B cell (primary cell): ENCODE results near the gene SHB. TPM values are rescaled to one million over a fixed set of nuclear protein-coding genes. Genes with fewer than 3 reads are reported as not detected.

Source experiments
- ATAC-seq: fragments of 200-7000 bp; cut with Tn5 transposase; one replicate; pipeline ENCODE4 v1.10.0; 2021; ENCODE audit warnings: low read depth, mild to moderate bottlenecking, moderate number of reproducible peaks, moderate library complexity
- CTCF ChIA-PET: fragments of 350-600 bp; sonication (Branson Sonifier 250); formaldehyde crosslinking; loops from one replicate; lab custom pipeline; 2021; ENCODE audit warnings: antibody characterized with exemption, inconsistent platforms; lab: Charles Lee
- POLR2A ChIA-PET: fragments of 350-600 bp; sonication (Branson Sonifier 250); formaldehyde crosslinking; loops from one replicate; lab custom pipeline; 2021; ENCODE audit warnings: antibody characterized with exemption; lab: Charles Lee
- DNase-seq: peaks from one replicate; pipeline ENCODE4 v3.0.0; 2013
- H2AFZ ChIP-seq: 2 replicates; pipeline ENCODE4 v1.6.1; 2012; ENCODE audit warnings: mild to moderate bottlenecking, low read depth, low read length; ENCODE audit not compliant: insufficient read depth, poor library complexity, severe bottlenecking
- H3K27ac ChIP-seq, 2 donors: 1 replicate in 1 of 2; 2 replicates in 1 of 2; pipeline ENCODE4 v1.5.1; 2012 to 2013; ENCODE audit warnings: low read length in 2 of 2, mild to moderate bottlenecking in 2 of 2, moderate library complexity in 1 of 2
- H3K27me3 ChIP-seq, 4 experiments: fragments of 200-600 bp in 1 of 4; sonication (generic) in 1 of 4; replicated peaks in 1 of 4; 1 replicate in 2 of 4; 2 replicates in 2 of 4; pipeline versions ENCODE4 v1.6.1 to v1.7.0; 2013 to 2016; ENCODE audit warnings: low read length in 3 of 4, mild to moderate bottlenecking in 2 of 4, mixed read lengths in 1 of 4, moderate library complexity in 1 of 4; ENCODE audit not compliant: insufficient read depth in 4 of 4, control insufficient read depth in 3 of 4; ENCODE audit errors: control extremely low read depth in 1 of 4
- H3K36me3 ChIP-seq, 2 experiments: replicated peaks in 1 of 2; 1 replicate in 1 of 2; 2 replicates in 1 of 2; pipeline versions ENCODE4 v1.6.1 to v1.7.1; 2013; ENCODE audit warnings: low read length in 1 of 2; ENCODE audit not compliant: insufficient read depth in 2 of 2, control insufficient read depth in 1 of 2; ENCODE audit errors: control extremely low read depth in 1 of 2, extremely low read depth in 1 of 2
- H3K4me1 ChIP-seq, 2 donors: fragments of 200-600 bp in 1 of 2; sonication (generic) in 1 of 2; 1 replicate in 1 of 2; 2 replicates in 1 of 2; pipeline versions ENCODE4 v1.5.1 to v1.6.1; 2013 to 2017; ENCODE audit warnings: low read length in 2 of 2; ENCODE audit not compliant: control insufficient read depth in 2 of 2, insufficient read depth in 2 of 2
- H3K4me2 ChIP-seq: replicated peaks from 2 replicates; pipeline ENCODE3; 2012; ENCODE audit warnings: mild to moderate bottlenecking, low read depth, low read length; ENCODE audit not compliant: poor library complexity, severe bottlenecking
- H3K4me3 ChIP-seq, 5 experiments: fragments of 200-600 bp in 1 of 5; sonication (generic) in 1 of 5; 1 replicate in 3 of 5; 2 replicates in 2 of 5; pipeline versions ENCODE4 v1.5.1 to v1.7.0; 2011 to 2016; ENCODE audit warnings: low read length in 4 of 5, mild to moderate bottlenecking in 4 of 5, low read depth in 2 of 5, control low read depth in 1 of 5, moderate library complexity in 1 of 5; ENCODE audit not compliant: insufficient read depth in 1 of 5; ENCODE audit errors: control extremely low read depth in 1 of 5, extremely low read depth in 1 of 5
- H3K79me2 ChIP-seq: fragments of 200-600 bp; sonication (generic); one replicate; pipeline ENCODE4 v1.6.0; 2016; ENCODE audit warnings: low read length; ENCODE audit not compliant: control insufficient read depth, insufficient read depth
- H3K9ac ChIP-seq: fragments of 200-600 bp; sonication (generic); 2 replicates; pipeline ENCODE4 v1.6.1; 2017; ENCODE audit warnings: mild to moderate bottlenecking, low read length, moderate library complexity
- H3K9me3 ChIP-seq, 3 donors: one replicate each; pipeline versions ENCODE4 v1.6.1 to v1.7.1; 2013; ENCODE audit warnings: low read length in 2 of 3; ENCODE audit not compliant: control insufficient read depth in 2 of 3, insufficient read depth in 1 of 3; ENCODE audit errors: control extremely low read depth in 1 of 3
- H4K20me1 ChIP-seq: 2 replicates; pipeline ENCODE4 v1.6.0; 2012; ENCODE audit warnings: mild to moderate bottlenecking, low read length; ENCODE audit not compliant: insufficient read depth, control insufficient read depth, poor library complexity, severe bottlenecking
- H3K27ac Mint-ChIP-seq: one replicate; pipeline ENCODE4 v1.8.0; 2021; ENCODE audit warnings: mixed read lengths
- H3K27me3 Mint-ChIP-seq: one replicate; pipeline ENCODE4 v1.8.0; 2021; ENCODE audit warnings: mixed read lengths
- H3K4me1 Mint-ChIP-seq: one replicate; pipeline ENCODE4 v1.8.0; 2021; ENCODE audit warnings: mixed read lengths
- H3K4me3 Mint-ChIP-seq: one replicate; pipeline ENCODE4 v1.8.0; 2021; ENCODE audit warnings: mixed read lengths
- H3K9me3 Mint-ChIP-seq: one replicate; pipeline ENCODE4 v1.8.0; 2022; ENCODE audit warnings: mixed read lengths; ENCODE audit not compliant: insufficient read depth
- CTCF ChIP-seq: fragments of 200-600 bp; IDR thresholded peaks from one replicate; pipeline ENCODE4 v1.8.0; 2022; ENCODE audit warnings: antibody characterized with exemption, mild to moderate bottlenecking
- EZH2 ChIP-seq: IDR thresholded peaks from 2 replicates; pipeline ENCODE4 v1.6.1; 2012; ENCODE audit warnings: borderline replicate concordance, low read depth, mild to moderate bottlenecking, moderate library complexity, low read length; ENCODE audit not compliant: insufficient read depth, poor library complexity, severe bottlenecking
- WGBS: methylation state at CpG from one replicate; pipeline ENCODE4 v1.1.5; 2013; ENCODE audit warnings: missing lambda C conversion rate; ENCODE audit not compliant: insufficient coverage; 5-methylcytosine and 5-hydroxymethylcytosine counted together
- intact Hi-C: fragments of 100-400 bp; cut with micrococcal nuclease; formaldehyde crosslinking; loops from one replicate; pipeline ENCODE4 v1.10.0; 2022
- polyA plus RNA-seq: library from polyadenylated mRNA; depleted of rRNA; stranded (reverse); fragments of >200 nt; gene quantifications from 2 replicates; pipeline ENCODE4 v1.2.3, GENCODE V29; 2012
- total RNA-seq, 2 donors: library from RNA; stranded (reverse); fragments of 120-200 nt in 1 of 2; gene quantifications; 1 replicate in 1 of 2; 2 replicates in 1 of 2; pipeline versions ENCODE4 v1.2.3 to v1.2.4, GENCODE V29; 2013 to 2022

SHB gene
- total and polyA plus RNA-seq, 2 donors (not counting 1 experiment from before 2014, with no cell fraction given): 0.06 to 1.9 TPM

GRCh38 chr9:37936376-37936775 is 132.7 kb downstream of the SHB start:
- H3K27me3 ChIP-seq: no peaks in the 10 kb centered on the region
- Mint-ChIP-seq H3K27me3 (peaks cover 3% of the 10 kb centered on the region), H3K4me3 (no peak overlapping the region), H3K27ac (no peak overlapping the region), H3K4me1 (no peaks in the 10 kb centered on the region), H3K9me3 (no peaks in the 10 kb centered on the region)
- no peak overlapping the region for H3K4me3 ChIP-seq
- no peaks in the 10 kb centered on the region for H4K20me1 ChIP-seq
- no peaks in the 10 kb centered on the region for H3K79me2 ChIP-seq
- no peak overlapping the region for H3K9ac ChIP-seq
- H3K4me2 ChIP-seq: no peak overlapping the region
- ChIA-PET POLR2A (no interaction called here), CTCF (no interaction called here)
- no peaks in the 10 kb centered on the region for H3K4me1 ChIP-seq
- ATAC-seq (no peak), DNase-seq (no peak)
- no peak overlapping the region for H3K27ac ChIP-seq
- TF ChIP-seq CTCF (no peak), EZH2 (no peak)
- H3K9me3 ChIP-seq: no peaks in the 10 kb centered on the region
- WGBS: no CpG with 5 or more reads among the region's 5 CpGs
- intact Hi-C loops: no loop called here
- H3K36me3 ChIP-seq: no peaks in the 10 kb centered on the region
- no peak overlapping the region for H2AFZ ChIP-seq

DNA sequence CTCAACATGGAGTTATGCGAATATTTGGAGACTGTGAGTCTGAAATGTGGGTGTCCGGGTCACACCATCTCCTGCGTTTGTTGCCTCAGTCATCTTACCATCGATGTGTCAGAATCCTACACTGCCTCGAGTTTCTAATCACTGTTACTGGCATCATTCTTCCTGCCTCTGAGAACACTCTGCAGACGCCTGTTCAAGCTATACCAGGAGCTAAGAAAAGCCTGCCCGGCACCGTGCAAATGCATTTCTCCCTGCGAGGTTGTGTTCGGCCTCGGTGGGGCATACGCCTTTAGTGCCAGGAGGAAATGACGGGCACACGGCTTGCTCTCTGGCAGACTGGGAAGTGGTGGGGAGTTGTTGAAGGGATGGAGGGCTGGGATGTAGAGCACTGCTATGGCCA is 133.9 kb downstream of the SHB start:
- ATAC-seq (no peak), DNase-seq (no peak)
- intact Hi-C loops: no loop called here
- Histone ChIP-seq H3K27ac (no peak overlapping the region), H3K4me3 (no peak overlapping the region), H3K27me3 (no peaks in the 10 kb centered on the region), H3K4me2 (no peak overlapping the region), H3K36me3 (no peaks in the 10 kb centered on the region), H3K79me2 (no peaks in the 10 kb centered on the region), H4K20me1 (no peaks in the 10 kb centered on the region), H3K9ac (no peak overlapping the region), H3K4me1 (no peaks in the 10 kb centered on the region), H3K9me3 (peaks cover 0 to 4% (median 4%) of the 10 kb centered on the region in 3 donors), H2AFZ (no peak overlapping the region)
- 94% methylated on average over 14 of the region's 14 CpGs for WGBS
- Mint-ChIP-seq H3K9me3 (no peaks in the 10 kb centered on the region), H3K27ac (no peak overlapping the region), H3K4me1 (no peaks in the 10 kb centered on the region), H3K4me3 (no peak overlapping the region), H3K27me3 (peaks cover 3% of the 10 kb centered on the region)
- ChIA-PET POLR2A (no interaction called here), CTCF (interaction anchor here (0.8 kb wide), 1 partner anchor 21 kb away, joined by 5 read pairs; no protein-coding TSS in a partner anchor)
- TF ChIP-seq EZH2: no peak
- no peak for TF ChIP-seq CTCF
